Astrocyte of the cerebellum (primary cell): ENCODE data around the gene PHF2.

Experiments used
- DNase-seq: peaks from one replicate; pipeline ENCODE4 v3.0.0-alpha.2; 2011; ENCODE audit warnings: low read depth
- H3K4me3 ChIP-seq: 2 replicates; pipeline ENCODE4 v1.5.1; 2011; ENCODE audit warnings: mild to moderate bottlenecking, low read depth, low read length, moderate library complexity
- CTCF ChIP-seq: IDR thresholded peaks from 2 replicates; pipeline ENCODE4 v1.5.1; 2012; ENCODE audit warnings: low read length, low read depth, moderate library complexity, mild to moderate bottlenecking; ENCODE audit errors: missing control alignments
- in situ Hi-C: cut with HindIII; loops from 2 replicates; pipeline ENCODE4 v1.10.0; 2017; ENCODE audit warnings: low sequenced_read_pairs

Gene PHF2

GRCh38 chr9:93658184-93658925 is 82.0 kb downstream of the PHF2 start:
- in situ Hi-C loops: no loop called here
- no peak for TF ChIP-seq CTCF
- no peak for DNase-seq
- no peak overlapping the region for H3K4me3 ChIP-seq

DNA sequence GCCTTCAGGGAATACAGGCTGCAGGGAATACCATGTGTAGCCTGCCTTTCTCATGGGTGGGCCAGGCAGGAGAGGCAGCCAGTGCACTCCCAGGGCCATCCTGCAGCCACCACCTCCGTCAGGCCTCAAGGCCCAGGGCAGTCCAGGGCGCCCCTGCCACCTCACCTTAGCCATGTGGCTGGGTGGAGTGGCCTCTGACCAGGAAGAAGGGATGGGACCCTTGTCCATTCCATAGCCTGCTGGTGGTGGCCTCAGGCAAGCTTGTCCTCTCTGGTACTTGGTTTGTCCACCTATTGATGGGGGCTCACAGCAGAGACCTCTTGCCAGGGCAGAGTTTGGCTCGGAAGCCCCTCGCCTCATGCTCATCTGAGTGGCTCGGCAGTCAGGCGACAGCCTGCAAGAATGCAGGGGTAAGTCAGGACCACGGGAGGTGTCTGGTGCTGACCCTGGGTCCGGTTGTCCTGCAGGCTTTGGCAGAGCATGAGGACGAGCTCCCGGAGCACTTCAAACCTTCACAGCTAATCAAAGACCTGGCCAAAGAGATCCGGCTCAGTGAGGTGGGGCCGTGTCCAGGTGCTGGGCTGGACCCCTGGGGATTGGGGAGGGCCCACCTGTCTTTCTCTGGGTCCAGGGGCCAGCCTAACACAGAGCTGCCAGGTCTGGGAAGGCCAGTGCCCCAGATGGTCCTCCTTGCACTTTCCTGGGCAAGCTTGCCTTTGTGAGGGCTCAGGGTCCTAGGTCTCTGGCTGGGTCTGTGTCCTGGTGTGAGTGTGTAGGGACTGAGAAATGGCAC is 82.9 kb downstream of the PHF2 start:
- no peak for TF ChIP-seq CTCF
- DNase-seq: no peak
- H3K4me3 ChIP-seq: no peak overlapping the region
- in situ Hi-C loops: no loop called here

DNA sequence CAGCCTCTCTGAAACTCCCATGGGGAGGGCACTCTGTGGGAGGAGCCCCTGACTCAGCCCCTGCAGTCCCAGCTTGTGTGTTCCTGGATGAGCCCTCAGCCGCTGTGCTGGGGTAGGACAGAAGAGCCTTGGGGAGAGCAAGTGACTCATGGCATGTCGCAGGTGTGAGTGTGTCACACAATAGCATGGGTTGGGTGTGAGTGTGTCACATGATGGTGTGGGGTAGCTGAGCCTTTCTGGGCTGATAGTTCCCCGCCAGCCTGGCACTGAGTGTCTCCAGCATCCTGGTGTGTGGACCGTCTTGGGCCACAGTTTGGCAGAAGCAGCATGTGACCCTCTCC is 83.4 kb downstream of the PHF2 start:
- H3K4me3 ChIP-seq: no peak overlapping the region
- in situ Hi-C loops: no loop called here
- TF ChIP-seq CTCF: no peak
- DNase-seq: no peak

DNA sequence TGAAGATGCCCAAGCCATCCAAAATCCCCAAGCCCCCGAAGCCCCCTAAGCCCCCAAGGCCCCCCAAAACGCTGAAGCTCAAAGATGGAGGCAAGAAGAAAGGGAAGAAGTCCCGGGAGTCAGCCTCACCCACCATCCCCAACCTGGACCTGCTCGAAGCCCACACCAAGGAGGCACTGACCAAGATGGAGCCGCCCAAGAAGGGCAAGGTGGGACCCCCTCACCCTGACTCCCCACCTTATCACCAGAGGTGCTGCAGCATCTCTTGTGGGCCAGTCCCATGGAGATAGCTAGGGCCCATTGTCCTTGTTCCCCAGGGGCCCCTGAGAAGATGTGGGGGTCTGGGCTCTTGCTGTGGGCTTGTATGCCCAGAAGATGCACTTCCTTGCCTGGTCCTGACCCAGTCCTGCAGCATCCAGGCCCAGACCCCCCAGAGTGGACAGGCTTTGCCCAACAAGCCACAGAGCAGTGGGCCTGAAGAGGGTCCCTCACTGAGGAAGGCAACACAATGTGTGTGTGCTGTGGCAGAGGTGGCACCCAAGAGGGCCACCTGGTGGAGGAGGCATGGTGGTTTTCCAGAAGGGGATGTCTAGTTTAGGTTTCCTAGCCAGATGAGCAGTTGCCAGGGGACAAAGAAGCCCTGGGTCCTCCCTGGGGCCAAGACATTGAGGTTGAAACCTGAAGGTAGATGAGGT is 84.1 kb downstream of the PHF2 start:
- DNase-seq: no peak
- in situ Hi-C loops: no loop called here
- H3K4me3 ChIP-seq: no peak overlapping the region
- no peak for TF ChIP-seq CTCF

DNA sequence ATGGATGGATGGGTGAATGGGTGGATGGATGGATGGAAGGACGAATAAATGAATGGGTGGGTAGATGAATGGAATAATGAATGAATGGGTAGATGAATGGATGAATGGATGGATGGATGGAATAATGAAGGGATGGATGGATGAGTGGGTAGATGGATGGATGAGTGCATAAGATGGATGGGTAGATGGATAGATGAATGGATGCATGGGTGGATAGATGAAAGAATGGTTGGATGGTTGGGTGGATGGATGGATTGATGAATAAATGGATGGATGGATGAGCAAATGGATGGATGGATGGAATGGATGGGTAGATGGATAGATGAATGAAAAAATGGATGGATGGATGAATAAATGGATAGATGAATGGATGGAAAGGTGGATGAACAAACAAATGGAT is 85.2 kb downstream of the PHF2 start:
- TF ChIP-seq CTCF: no peak
- no peak overlapping the region for H3K4me3 ChIP-seq
- in situ Hi-C loops: no loop called here
- no peak for DNase-seq

DNA sequence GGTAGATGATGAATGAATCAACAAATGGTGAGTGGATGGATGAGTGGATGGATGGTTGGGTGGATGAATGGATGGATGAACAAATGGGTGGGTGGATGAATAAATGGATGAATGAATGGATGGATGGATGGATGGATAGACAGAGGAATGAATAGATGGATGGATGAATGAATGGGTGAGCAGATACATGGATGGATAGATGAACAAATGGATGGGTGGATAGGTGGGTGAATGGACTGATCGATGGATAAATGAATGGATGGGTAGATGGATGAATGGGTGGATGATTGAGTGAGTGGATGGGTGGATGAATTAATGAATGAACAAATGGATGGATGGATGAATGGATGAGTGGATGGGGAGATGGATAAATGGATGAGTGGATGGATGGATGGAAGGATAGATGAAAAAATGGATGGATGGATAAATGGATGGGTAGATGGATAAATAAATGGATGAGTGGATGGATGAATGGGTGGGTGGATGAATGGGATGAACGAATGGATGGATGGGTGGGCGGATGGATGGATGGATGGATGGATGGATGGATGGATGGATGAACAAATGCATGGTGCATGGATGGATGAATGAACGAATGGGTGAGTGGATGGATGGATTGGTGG is 85.7 kb downstream of the PHF2 start:
- H3K4me3 ChIP-seq: no peak overlapping the region
- DNase-seq: no peak
- no peak for TF ChIP-seq CTCF
- in situ Hi-C loops: no loop called here
